GM12878 (cell line): ENCODE measurements around the gene TEAD4. TPM values are rescaled to one million over a fixed set of nuclear protein-coding genes. Genes with fewer than 3 reads are reported as not detected.

Experiments used
- CBX5 ChIP-seq: sonication (generic); IDR thresholded peaks from 2 replicates; pipeline ENCODE4 v1.6.1; 2016; ENCODE audit warnings: low read depth, moderate library complexity, mild to moderate bottlenecking, inconsistent platforms
- RAD51 ChIP-seq: fragments of 450-650 bp; IDR thresholded peaks from 2 replicates; pipeline ENCODE4 v1.6.1; 2016; ENCODE audit warnings: moderate library complexity, mild to moderate bottlenecking, inconsistent platforms
- SRF ChIP-seq, 2 experiments: IDR thresholded peaks; 2 replicates each; pipeline ENCODE4 v1.6.1; 2011; ENCODE audit warnings: low read depth in 2 of 2, low read length in 2 of 2, mild to moderate bottlenecking in 1 of 2, moderate library complexity in 1 of 2
- WRNIP1 ChIP-seq: IDR thresholded peaks from 2 replicates; pipeline ENCODE4 v1.6.1; 2011; ENCODE audit warnings: low read depth, low read length, improper control_type of control experiment, borderline replicate concordance
- polyA plus RNA-seq, 11 experiments: library from polyadenylated mRNA; depleted of rRNA in 4 of 11; unstranded in 6 of 11; stranded (reverse) in 5 of 11; fragments of >200 nt; fragmentation: Nextera tagmentation in 4 of 11; fragmentation: Illumina TruSeq in 1 of 11; extraction: Ambion mirVana in 4 of 11; extraction: Trizol in 1 of 11; gene quantifications; 1 replicate in 1 of 11; 2 replicates in 10 of 11; pipeline versions ENCODE4 v1.2.1 to v1.2.3, GENCODE V29; 2011 to 2016; ENCODE audit warnings: inconsistent platforms in 2 of 11, missing spikeins in 2 of 11, low read depth in 1 of 11
- total RNA-seq, 4 experiments: library from RNA; depleted of rRNA in 3 of 4; stranded (reverse); fragments of >200 nt in 3 of 4; fragmentation: Illumina TruSeq in 1 of 4; extraction: Trizol in 1 of 4; gene quantifications; 2 replicates each; pipeline versions ENCODE4 v1.2.1 to v1.2.3, GENCODE V29; 2013 to 2021
- TF ChIP-seq, protein P1 (sequence below): IDR thresholded peaks from 2 replicates; pipeline ENCODE4 v1.6.1; 2011; ENCODE audit warnings: mild to moderate bottlenecking, low read depth, low read length, moderate library complexity; ENCODE audit not compliant: insufficient replicate concordance
- TF ChIP-seq, protein P2 (sequence below): fragments of 450-650 bp; IDR thresholded peaks from 2 replicates; pipeline ENCODE4 v1.6.1; 2018; ENCODE audit warnings: mild to moderate bottlenecking, low read depth, moderate library complexity; ENCODE audit not compliant: partially characterized antibody
- TF ChIP-seq, protein P3 (sequence below): IDR thresholded peaks from 2 replicates; pipeline ENCODE4 v1.6.1; 2011; ENCODE audit warnings: borderline replicate concordance, low read depth, mild to moderate bottlenecking, moderate library complexity, mixed read lengths, low read length; ENCODE audit not compliant: insufficient read depth; ENCODE audit errors: extremely low read length

TEAD4 gene
- total and polyA plus RNA-seq, 10 of the 15 experiments (the other 5 are each of a cell fraction or from before 2014, with no cell fraction given): 0.04 to 0.68 (median 0.31) TPM; not detected in 4

DNA sequence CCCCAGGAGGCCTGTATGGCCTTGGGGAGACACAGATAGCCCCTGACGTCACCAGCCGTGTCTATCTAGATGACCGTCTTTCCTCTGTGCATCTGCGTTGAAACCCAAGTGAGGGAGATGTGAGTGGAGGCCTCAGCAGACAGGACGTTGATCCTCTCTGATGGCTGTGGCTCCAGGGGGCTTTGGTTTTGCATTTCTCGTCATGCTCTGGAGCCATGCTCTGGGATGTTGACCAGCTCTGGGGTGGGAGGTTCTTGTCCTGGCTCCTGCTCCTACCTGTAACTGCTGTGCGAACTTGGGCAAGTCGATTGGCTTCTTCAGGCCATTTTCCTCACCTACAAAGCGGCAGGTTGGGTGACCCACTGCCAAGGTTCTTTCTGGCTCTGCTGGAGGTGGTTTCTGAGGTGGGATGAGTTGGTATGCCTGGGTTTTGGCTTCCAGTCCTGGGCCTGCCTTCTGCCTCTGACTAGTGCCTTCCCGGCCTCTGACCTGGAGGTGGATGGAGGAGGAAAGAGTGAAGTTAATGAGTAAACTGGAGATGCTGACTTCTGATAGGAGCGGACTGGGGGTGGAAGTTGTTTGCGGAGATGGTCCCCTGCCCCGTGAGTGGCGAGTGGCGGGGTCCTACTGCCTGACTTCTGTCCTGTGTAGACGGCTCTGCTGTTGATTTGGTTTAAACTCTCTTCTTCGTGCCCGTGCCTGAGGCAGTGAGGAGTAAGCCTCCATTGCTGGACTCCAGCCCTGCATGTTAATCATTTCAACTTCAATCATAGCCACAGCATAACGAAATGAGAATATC is 126.3 kb downstream of the TEAD4 start (continued):
- TF ChIP-seq, protein P1, sequence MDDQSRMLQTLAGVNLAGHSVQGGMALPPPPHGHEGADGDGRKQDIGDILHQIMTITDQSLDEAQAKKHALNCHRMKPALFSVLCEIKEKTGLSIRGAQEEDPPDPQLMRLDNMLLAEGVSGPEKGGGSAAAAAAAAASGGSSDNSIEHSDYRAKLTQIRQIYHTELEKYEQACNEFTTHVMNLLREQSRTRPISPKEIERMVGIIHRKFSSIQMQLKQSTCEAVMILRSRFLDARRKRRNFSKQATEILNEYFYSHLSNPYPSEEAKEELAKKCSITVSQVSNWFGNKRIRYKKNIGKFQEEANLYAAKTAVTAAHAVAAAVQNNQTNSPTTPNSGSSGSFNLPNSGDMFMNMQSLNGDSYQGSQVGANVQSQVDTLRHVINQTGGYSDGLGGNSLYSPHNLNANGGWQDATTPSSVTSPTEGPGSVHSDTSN: no peak
- TF ChIP-seq WRNIP1: no peak
- TF ChIP-seq, protein P2, sequence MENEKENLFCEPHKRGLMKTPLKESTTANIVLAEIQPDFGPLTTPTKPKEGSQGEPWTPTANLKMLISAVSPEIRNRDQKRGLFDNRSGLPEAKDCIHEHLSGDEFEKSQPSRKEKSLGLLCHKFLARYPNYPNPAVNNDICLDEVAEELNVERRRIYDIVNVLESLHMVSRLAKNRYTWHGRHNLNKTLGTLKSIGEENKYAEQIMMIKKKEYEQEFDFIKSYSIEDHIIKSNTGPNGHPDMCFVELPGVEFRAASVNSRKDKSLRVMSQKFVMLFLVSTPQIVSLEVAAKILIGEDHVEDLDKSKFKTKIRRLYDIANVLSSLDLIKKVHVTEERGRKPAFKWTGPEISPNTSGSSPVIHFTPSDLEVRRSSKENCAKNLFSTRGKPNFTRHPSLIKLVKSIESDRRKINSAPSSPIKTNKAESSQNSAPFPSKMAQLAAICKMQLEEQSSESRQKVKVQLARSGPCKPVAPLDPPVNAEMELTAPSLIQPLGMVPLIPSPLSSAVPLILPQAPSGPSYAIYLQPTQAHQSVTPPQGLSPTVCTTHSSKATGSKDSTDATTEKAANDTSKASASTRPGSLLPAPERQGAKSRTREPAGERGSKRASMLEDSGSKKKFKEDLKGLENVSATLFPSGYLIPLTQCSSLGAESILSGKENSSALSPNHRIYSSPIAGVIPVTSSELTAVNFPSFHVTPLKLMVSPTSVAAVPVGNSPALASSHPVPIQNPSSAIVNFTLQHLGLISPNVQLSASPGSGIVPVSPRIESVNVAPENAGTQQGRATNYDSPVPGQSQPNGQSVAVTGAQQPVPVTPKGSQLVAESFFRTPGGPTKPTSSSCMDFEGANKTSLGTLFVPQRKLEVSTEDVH: no peak
- no peak for TF ChIP-seq SRF (IDR thresholded peaks at IDR 0.05; ENCODE audit: low read depth in 2 of 2, low read length in 2 of 2)
- no peak for TF ChIP-seq CBX5
- TF ChIP-seq RAD51: no peak
- TF ChIP-seq, protein P3, sequence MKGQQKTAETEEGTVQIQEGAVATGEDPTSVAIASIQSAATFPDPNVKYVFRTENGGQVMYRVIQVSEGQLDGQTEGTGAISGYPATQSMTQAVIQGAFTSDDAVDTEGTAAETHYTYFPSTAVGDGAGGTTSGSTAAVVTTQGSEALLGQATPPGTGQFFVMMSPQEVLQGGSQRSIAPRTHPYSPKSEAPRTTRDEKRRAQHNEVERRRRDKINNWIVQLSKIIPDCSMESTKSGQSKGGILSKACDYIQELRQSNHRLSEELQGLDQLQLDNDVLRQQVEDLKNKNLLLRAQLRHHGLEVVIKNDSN: no peak
